Panc1 (cell line): Measurements from ENCODE around the gene GHITM. TPM values are rescaled to one million over a fixed set of nuclear protein-coding genes. Genes with fewer than 3 reads are reported as not detected.

Experiments used
- ATAC-seq: fragments of 200-7000 bp; cut with Tn5 transposase; 2 replicates; pipeline ENCODE4 v1.9.1; 2020; ENCODE audit warnings: mild to moderate bottlenecking, moderate library complexity
- BruUV-seq: library from RNA; stranded (reverse); fragments of 400-500 nt; replicated peaks from 2 replicates; lab custom pipeline; 2021; lab: Mats Ljungman, UMichigan
- CTCF ChIA-PET: fragments of 300-600 bp; sonication (Branson Sonifier 250); formaldehyde crosslinking; loops from one replicate; lab custom pipeline; 2022; ENCODE audit warnings: antibody characterized with exemption; lab: Charles Lee
- POLR2A ChIA-PET: fragments of 300-600 bp; sonication (Branson Sonifier 250); formaldehyde crosslinking; loops from one replicate; lab custom pipeline; 2022; ENCODE audit warnings: antibody characterized with exemption; lab: Charles Lee
- DNase-seq: peaks from one replicate; pipeline ENCODE4 v3.0.0-alpha.2; 2010; ENCODE audit warnings: low read depth, low spot score
- H3K27ac ChIP-seq: 2 replicates; pipeline ENCODE4 v1.5.1; 2011; ENCODE audit warnings: mild to moderate bottlenecking, low read length, inconsistent platforms
- H3K27me3 ChIP-seq: fragments of 200-500 bp; sonication (Bioruptor generic); 2 replicates; pipeline ENCODE4 v1.6.0; 2014; ENCODE audit warnings: low read length, inconsistent platforms; ENCODE audit not compliant: control insufficient read depth, insufficient read depth
- H3K36me3 ChIP-seq: fragments of 200-500 bp; sonication (Bioruptor generic); 2 replicates; pipeline ENCODE4 v1.5.1; 2014; ENCODE audit warnings: inconsistent platforms, mild to moderate bottlenecking, low read length, moderate library complexity; ENCODE audit not compliant: control insufficient read depth, insufficient read depth
- H3K4me1 ChIP-seq: 2 replicates; pipeline ENCODE4 v1.5.1; 2011; ENCODE audit warnings: inconsistent platforms, mild to moderate bottlenecking, low read length, moderate library complexity; ENCODE audit not compliant: control insufficient read depth, insufficient read depth
- H3K4me3 ChIP-seq, 2 experiments: 2 replicates each; pipeline ENCODE4 v1.5.1; 2011 to 2012; ENCODE audit warnings: low read depth in 2 of 2, low read length in 2 of 2, mild to moderate bottlenecking in 2 of 2, inconsistent platforms in 1 of 2, moderate library complexity in 1 of 2
- H3K9me3 ChIP-seq: fragments of 200-500 bp; sonication (Bioruptor generic); 2 replicates; pipeline ENCODE4 v1.5.1; 2014; ENCODE audit warnings: low read depth, mild to moderate bottlenecking, inconsistent platforms, low read length, moderate library complexity; ENCODE audit not compliant: control insufficient read depth, insufficient read depth
- POLR2AphosphoS5 ChIP-seq: IDR thresholded peaks from 2 replicates; pipeline ENCODE4 v1.6.1; 2012; ENCODE audit warnings: mild to moderate bottlenecking, low read depth, low read length, moderate library complexity
- SIN3A ChIP-seq: IDR thresholded peaks from 2 replicates; pipeline ENCODE4 v1.6.1; 2012; ENCODE audit warnings: low read depth, mild to moderate bottlenecking, low read length, moderate library complexity, borderline replicate concordance; ENCODE audit not compliant: insufficient read depth
- TCF7L2 ChIP-seq: IDR thresholded peaks from 2 replicates; pipeline ENCODE4 v1.6.1; 2011; ENCODE audit warnings: mild to moderate bottlenecking, low read depth, low read length, inconsistent platforms
- in situ Hi-C: cut with HindIII; loops from 2 replicates; pipeline ENCODE4 v1.10.0; 2016; ENCODE audit warnings: low sequenced_read_pairs, low pct_unique_long_range_greater_than_20kb
- intact Hi-C: fragments of 100-400 bp; cut with micrococcal nuclease; formaldehyde crosslinking; loops from one replicate; pipeline ENCODE4 v1.10.0; 2022; ENCODE audit not compliant: unreplicated experiment
- total RNA-seq: library from RNA; stranded (reverse); gene quantifications from one replicate; pipeline ENCODE4 v1.2.1, GENCODE V29; 2021; ENCODE audit not compliant: unreplicated experiment
- TF ChIP-seq, protein P1 (sequence below), 2 experiments: IDR thresholded peaks; 2 replicates each; pipeline ENCODE4 v1.6.1; 2011 to 2012; ENCODE audit warnings: low read depth in 2 of 2, control low read depth in 1 of 2, low read length in 1 of 2, mild to moderate bottlenecking in 1 of 2, moderate library complexity in 1 of 2; ENCODE audit not compliant: insufficient read depth in 1 of 2
- TF ChIP-seq, protein P2 (sequence below): fragments of 450-650 bp; IDR thresholded peaks from 2 replicates; pipeline ENCODE4 v1.5.1; 2017; ENCODE audit warnings: mild to moderate bottlenecking

Gene GHITM
- total RNA-seq, 1 experiment from 2014 or later = 188 TPM

GRCh38 chr10:84158061-84158460 is 18.8 kb downstream of the GHITM start:
- DNase-seq = no peak
- Histone ChIP-seq H3K27ac (no peak overlapping the region), H3K4me3 (no peak overlapping the region), H3K27me3 (no peaks in the 10 kb centered on the region), H3K36me3 (peaks cover 8% of the 10 kb centered on the region), H3K4me1 (no peaks in the 10 kb centered on the region), H3K9me3 (no peaks in the 10 kb centered on the region)
- BruUV-seq = no TSS peak
- ChIA-PET CTCF (no interaction called here), POLR2A (no interaction called here)
- intact Hi-C loops (loop anchor here (10.0 kb wide), 1 partner anchor 377 kb away; no protein-coding TSS in a partner anchor), in situ Hi-C loops (no loop called here)
- TF ChIP-seq, protein P1, sequence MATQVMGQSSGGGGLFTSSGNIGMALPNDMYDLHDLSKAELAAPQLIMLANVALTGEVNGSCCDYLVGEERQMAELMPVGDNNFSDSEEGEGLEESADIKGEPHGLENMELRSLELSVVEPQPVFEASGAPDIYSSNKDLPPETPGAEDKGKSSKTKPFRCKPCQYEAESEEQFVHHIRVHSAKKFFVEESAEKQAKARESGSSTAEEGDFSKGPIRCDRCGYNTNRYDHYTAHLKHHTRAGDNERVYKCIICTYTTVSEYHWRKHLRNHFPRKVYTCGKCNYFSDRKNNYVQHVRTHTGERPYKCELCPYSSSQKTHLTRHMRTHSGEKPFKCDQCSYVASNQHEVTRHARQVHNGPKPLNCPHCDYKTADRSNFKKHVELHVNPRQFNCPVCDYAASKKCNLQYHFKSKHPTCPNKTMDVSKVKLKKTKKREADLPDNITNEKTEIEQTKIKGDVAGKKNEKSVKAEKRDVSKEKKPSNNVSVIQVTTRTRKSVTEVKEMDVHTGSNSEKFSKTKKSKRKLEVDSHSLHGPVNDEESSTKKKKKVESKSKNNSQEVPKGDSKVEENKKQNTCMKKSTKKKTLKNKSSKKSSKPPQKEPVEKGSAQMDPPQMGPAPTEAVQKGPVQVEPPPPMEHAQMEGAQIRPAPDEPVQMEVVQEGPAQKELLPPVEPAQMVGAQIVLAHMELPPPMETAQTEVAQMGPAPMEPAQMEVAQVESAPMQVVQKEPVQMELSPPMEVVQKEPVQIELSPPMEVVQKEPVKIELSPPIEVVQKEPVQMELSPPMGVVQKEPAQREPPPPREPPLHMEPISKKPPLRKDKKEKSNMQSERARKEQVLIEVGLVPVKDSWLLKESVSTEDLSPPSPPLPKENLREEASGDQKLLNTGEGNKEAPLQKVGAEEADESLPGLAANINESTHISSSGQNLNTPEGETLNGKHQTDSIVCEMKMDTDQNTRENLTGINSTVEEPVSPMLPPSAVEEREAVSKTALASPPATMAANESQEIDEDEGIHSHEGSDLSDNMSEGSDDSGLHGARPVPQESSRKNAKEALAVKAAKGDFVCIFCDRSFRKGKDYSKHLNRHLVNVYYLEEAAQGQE (IDR thresholded peaks at IDR 0.05; ENCODE audit: insufficient read depth in 1 of 2, low read depth in 2 of 2, low read length in 1 of 2) = no peak
- TF ChIP-seq POLR2AphosphoS5 = no peak
- TF ChIP-seq, protein P2, sequence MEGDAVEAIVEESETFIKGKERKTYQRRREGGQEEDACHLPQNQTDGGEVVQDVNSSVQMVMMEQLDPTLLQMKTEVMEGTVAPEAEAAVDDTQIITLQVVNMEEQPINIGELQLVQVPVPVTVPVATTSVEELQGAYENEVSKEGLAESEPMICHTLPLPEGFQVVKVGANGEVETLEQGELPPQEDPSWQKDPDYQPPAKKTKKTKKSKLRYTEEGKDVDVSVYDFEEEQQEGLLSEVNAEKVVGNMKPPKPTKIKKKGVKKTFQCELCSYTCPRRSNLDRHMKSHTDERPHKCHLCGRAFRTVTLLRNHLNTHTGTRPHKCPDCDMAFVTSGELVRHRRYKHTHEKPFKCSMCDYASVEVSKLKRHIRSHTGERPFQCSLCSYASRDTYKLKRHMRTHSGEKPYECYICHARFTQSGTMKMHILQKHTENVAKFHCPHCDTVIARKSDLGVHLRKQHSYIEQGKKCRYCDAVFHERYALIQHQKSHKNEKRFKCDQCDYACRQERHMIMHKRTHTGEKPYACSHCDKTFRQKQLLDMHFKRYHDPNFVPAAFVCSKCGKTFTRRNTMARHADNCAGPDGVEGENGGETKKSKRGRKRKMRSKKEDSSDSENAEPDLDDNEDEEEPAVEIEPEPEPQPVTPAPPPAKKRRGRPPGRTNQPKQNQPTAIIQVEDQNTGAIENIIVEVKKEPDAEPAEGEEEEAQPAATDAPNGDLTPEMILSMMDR = no peak
- TF ChIP-seq TCF7L2 = no peak
- TF ChIP-seq SIN3A = no peak
- no peak for ATAC-seq

GRCh38 chr10:84158550-84158949 is 19.2 kb downstream of the GHITM start:
- POLR2A ChIA-PET = no interaction called here
- H3K4me3 ChIP-seq = no peak overlapping the region
- ATAC-seq (no peak), DNase-seq (no peak)
- in situ Hi-C loops (no loop called here), intact Hi-C loops (loop anchor here (10.0 kb wide), 1 partner anchor 376 kb away; no protein-coding TSS in a partner anchor)
- TF ChIP-seq TCF7L2 = no peak
- TF ChIP-seq POLR2AphosphoS5 = no peak
- no peak for TF ChIP-seq SIN3A
- TF ChIP-seq, protein P1 (IDR thresholded peaks at IDR 0.05; ENCODE audit: insufficient read depth in 1 of 2, low read depth in 2 of 2, low read length in 1 of 2) = no peak
- TF ChIP-seq, protein P2 = no peak
- no TSS peak for BruUV-seq
- H3K9me3 ChIP-seq = no peaks in the 10 kb centered on the region
- no peaks in the 10 kb centered on the region for H3K4me1 ChIP-seq
- no peaks in the 10 kb centered on the region for H3K27me3 ChIP-seq
- CTCF ChIA-PET = no interaction called here
- peaks cover 5% of the 10 kb centered on the region; the same call in 1 of the 2 replicates for H3K36me3 ChIP-seq
- H3K27ac ChIP-seq = no peak overlapping the region
